GM19043 (cell line): ENCODE data around the gene ATXN7L1.

ENCODE experiments used
- ATAC-seq: cut with Tn5 transposase; IDR thresholded peaks from one replicate; pipeline ENCODE4 v1.9.1; 2021; ENCODE audit warnings: low read depth; ENCODE audit not compliant: unreplicated experiment

Gene ATXN7L1, protein sequence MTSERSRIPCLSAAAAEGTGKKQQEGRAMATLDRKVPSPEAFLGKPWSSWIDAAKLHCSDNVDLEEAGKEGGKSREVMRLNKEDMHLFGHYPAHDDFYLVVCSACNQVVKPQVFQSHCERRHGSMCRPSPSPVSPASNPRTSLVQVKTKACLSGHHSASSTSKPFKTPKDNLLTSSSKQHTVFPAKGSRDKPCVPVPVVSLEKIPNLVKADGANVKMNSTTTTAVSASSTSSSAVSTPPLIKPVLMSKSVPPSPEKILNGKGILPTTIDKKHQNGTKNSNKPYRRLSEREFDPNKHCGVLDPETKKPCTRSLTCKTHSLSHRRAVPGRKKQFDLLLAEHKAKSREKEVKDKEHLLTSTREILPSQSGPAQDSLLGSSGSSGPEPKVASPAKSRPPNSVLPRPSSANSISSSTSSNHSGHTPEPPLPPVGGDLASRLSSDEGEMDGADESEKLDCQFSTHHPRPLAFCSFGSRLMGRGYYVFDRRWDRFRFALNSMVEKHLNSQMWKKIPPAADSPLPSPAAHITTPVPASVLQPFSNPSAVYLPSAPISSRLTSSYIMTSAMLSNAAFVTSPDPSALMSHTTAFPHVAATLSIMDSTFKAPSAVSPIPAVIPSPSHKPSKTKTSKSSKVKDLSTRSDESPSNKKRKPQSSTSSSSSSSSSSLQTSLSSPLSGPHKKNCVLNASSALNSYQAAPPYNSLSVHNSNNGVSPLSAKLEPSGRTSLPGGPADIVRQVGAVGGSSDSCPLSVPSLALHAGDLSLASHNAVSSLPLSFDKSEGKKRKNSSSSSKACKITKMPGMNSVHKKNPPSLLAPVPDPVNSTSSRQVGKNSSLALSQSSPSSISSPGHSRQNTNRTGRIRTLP

DNA sequence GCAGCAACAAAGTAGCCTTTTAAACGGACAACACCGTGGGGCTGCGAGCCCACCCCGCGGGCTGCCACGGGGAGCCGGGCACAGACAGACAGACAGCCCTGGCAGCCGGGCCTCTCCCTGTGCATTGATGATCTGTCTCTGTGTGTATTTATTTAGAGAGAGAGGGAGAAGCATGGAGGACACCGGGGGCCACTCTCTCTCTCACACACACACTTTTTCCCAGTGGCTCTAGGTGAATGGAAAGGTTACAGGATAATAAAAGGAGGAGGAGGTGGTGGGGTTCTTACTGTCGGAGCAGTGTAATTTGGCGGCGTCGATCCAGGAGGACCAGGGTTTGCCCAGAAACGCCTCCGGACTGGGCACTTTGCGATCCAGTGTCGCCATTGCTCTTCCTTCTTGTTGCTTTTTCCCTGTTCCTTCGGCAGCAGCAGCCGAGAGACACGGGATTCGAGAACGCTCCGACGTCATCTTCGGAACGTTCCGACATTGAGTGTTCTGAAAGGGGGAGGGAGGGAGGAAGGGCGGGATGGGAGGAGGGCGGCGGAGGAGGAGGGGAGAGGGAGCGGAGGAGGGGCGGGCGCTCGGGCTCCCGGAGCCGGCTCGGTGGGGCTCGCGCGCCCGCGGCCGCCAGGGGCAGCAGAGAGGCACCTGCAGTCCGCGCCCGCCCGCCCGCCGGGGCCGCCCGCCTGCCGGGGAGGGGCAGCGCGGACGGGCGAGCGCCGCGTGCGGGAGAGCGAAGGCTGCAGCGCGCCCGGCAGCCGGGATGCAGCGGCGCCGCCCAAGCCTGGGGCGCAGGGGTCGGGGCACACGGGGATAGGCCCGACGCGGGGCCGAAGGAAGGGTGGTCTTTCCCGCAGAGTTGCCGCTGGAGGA lies at the start of gene ATXN7L1:
Gene ATXN7L1, minus strand, starts transcription at position 509 of the 873 bp plus-strand sequence. Its CDS starts 41 bp downstream, at position 468.
- peak; percentile 97 for ATAC-seq

DNA sequence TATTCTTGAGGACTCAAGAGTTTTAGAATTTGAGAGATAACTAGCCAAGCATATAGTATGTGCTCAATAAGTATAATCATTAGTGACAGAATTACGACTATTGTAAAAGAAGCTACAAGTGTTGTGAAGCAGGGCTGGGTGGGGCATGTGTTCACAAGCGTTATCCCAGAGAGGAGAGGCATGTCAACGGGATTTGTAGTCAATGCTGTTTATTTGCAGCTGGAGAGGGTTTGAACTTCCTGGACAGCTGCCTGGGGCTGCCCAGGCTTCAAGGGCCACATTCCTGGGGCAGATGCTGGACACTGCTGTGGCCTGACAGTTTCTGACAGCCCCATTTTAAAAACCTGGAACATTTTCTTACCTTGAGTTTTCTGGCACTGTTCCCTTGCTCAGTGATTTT lies 49.7 kb upstream of the ATXN7L1 start:
- ATAC-seq = no peak

DNA sequence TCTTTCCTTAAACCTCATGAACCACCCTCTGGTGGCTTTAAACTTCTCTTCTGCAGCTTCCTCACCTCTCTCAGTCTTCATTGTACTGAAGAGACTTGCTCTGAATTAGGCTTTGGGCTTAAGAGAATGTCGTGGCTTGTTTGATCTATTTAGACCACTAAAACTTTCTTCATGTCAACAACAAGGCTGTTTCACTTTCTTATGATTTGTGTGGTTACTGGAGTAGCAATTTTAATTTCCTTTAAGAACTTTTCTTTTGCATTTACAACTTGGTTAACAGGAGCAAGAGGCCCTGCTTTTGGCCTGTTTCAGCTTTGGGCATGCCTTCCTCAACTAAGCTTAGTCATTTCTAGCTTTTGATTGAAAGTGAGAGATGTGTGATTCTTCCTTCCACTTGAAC lies 48.5 kb upstream of the ATXN7L1 start:
- no peak for ATAC-seq

DNA sequence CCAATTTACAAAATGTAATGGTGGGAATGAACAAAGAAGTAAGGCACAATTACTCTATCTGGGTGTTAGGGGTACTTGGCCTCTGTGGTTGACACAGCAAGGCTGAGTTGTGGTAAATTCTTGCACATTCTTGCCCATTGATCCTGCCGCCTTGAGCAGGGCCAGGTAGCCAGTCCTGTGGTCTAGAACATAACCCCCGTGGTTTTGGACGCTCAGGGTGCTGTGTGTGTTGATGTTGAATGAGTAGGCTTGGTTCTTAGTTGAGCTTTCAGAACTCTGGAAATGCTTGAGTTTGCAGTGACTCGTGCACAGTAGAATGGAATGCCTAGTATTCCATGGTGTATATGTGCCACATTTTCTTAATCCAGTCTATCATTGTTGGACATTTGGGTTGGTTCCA lies 44.4 kb upstream of the ATXN7L1 start:
- no peak for ATAC-seq

DNA sequence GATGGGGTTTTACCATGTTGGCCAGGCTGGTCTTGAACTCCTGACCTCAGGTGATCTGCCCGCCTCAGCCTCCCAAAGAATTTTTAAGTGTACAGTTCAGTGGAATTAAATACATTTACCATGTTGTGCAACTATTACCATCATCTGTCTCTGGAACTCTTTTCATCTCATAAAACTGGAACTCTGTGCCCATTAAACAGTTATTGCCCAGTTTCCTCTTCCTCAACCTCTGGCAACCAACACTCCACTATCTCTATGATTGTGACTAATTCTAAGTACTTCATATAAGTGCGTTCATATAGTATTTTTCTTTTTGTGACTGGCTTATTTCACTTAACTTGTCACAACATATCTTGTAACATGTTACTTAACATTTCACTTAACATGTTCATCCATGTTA lies 41.3 kb upstream of the ATXN7L1 start:
- no peak for ATAC-seq

DNA sequence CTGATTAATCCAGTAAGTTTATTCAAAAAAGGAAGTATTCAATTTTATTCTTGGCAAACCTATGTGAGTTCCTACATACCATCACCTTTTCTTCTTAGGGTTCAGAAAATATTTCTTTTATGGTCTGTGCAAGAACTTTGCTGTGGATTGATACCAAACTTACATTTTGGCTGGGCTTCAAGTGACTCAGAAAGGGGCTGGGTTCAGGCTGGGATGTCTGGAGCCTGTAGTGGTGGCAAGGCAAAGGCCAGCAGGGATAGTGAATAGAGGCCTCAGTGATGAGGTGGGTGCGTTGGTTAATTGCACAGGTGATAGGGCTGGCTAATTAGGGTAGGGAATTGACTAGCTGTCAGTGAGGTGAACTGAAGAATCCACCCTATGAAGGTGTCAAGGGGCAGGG lies 40.2 kb upstream of the ATXN7L1 start:
- ATAC-seq = no peak

DNA sequence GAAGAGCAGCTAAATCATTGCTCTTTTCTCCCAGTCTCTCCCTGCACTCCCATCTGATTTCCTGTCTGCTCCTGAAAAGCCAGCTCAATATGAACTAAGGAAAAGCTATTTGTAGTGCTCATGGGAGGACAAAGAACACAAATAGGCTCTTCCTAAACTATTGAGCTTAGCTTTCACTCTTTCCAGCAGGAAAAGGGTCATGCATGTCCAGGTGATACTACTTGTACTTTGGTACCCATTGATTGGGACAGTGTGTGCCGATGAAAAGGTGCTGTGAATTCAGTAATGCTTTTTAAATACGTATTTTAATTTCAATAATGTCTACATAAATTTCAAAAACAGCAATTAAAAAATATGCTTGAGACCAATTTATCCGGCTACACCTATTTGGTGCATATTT lies 37.5 kb upstream of the ATXN7L1 start:
- ATAC-seq = no peak

DNA sequence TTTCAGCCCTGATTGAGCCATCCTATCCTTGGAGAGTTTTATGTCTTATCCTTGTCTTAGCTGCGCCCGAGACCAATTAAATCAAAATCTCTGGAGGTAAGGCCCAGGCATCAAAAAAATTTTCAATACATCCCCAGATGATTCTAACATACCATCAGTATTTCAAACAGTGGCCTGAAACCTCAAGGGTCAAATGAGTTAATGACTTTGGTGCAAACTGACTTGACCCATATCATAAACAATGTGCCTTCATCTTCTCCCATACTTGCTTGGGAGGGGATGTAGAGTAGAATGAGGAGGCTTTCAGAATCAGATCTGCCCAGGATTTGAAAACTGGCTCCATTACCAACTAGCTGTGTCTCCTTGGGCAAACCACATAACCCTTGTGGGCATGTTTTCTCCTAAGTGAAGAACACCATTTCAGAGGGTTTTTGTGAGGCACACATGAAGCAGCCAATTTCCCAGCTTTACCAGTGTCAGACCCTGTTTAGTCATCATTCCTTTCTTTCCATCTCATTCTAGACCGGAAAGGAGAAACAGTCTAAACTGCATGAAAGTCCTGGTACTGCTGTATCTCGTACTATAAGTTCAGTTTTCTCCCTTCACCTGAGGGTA lies 35.7 kb upstream of the ATXN7L1 start:
- no peak for ATAC-seq

DNA sequence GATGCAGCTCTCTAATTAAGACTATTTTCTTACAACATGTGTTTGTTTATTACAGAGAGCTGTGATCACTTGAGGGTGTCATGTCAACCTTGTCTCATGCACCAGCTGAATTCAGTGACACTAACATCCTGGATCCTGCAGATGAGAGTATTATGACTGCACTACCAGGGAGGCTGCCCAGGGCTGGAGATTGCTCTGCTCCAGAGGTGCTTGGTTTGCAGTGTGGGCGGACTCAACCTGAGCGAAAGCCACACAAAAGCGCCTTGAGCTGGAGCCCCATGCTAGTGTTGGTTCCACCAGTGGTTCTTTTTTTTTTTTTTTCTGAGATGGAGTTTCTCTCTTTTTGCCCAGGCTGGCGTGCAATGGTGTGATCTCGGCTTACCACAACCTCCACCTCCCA lies 33.8 kb upstream of the ATXN7L1 start:
- no peak for ATAC-seq

DNA sequence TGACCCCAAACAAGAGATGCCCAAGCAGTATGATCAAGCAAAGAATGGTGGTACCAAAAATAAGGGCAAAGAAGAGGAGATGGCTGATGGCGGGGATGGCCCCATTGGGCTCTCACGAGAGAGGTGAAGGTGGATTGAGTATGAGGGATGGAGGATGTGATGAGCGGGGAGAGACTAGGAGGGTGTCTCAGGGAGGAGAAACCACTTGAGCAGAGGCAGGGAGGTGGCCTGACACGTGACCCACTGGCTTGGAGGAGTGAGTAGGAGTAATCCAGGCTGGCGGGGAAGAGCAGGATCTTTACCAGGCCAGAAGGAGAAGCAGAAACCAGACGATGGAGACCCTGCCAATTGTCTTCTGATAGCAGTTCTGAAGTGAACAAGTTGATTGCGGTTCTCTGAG lies 33.3 kb upstream of the ATXN7L1 start:
- ATAC-seq = no peak

DNA sequence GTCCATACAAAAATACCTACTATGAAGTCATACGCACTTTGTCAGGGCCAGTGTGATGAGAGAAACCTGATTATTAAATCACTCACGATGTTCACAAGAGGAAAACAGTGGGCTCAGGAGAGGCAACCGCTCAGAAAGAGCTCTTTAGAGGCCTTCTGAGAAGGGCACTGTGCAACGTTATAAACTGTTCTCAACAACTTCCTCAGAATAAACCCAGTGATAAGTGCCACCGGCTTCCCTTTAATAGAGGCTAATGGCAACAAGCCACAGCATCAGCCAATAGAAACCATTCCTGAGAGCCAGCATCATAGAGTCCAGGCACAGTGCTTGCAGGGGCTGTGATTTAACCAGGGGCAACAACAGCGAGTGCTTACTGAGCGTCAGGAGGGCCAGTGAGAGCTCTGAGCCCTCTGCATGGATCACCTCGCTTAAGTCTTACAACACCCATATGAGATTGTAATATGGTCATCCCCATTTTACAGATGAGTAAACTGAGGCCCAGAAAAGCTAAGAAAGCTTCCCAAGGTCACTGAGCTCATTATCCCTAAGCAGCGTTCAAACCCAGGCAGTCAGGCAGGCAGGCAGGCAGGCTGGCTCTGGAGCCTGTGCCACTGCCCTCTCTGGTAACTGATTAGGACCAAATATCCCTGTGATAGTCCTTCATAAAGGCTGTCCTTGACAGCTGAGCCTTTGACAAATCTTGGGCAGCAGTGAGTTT lies 30.9 kb upstream of the ATXN7L1 start:
- no peak for ATAC-seq

DNA sequence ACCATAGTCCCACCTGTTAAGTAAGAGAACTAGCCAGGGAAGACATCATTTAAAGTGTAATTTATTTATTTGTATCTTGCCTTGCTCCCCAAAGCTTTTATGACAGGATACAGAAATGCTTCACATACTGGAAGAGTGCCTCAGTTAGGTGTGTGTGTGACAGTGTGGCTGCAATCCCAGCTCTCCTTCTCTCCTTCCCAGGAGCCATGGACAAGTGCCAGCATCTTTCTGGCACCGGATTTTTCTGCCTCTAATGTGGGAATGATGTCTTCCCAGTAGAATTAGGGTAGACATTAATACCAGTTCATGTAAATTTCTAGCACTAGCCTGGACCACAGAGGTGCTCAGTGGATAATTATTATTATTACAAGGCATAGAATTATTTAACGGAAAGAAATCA lies 30.3 kb upstream of the ATXN7L1 start:
- ATAC-seq = no peak

DNA sequence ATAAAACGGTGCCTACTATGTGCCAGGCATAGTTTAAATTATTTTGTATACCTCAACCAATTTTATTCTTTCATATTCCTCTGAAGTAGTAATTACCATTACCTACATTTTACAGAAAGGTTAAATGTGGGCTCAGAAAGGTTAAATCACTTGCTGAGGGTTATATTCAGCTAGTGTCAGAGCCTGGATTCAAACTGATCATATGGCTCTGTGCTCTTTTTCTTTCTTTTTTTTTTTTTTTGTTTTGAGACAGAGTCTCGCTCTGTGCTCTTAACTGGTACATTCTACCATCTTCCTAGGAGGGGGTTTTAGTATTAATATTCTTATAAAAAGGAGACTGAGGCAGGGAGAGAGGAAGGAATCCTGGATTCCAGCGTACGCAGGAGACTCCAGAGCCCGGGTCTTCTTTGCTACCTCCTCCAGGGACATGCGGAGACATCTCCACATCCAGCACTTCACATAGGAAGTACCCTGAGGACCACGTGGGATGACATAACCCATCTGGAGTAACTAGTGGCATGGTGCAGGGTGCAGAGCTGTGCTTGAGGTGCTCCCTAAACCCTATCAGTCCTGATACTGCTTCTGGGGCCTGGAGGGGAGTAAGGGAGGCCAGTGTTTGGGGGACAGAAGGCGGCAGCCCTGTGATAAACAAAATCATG lies 29.6 kb upstream of the ATXN7L1 start:
- no peak for ATAC-seq

DNA sequence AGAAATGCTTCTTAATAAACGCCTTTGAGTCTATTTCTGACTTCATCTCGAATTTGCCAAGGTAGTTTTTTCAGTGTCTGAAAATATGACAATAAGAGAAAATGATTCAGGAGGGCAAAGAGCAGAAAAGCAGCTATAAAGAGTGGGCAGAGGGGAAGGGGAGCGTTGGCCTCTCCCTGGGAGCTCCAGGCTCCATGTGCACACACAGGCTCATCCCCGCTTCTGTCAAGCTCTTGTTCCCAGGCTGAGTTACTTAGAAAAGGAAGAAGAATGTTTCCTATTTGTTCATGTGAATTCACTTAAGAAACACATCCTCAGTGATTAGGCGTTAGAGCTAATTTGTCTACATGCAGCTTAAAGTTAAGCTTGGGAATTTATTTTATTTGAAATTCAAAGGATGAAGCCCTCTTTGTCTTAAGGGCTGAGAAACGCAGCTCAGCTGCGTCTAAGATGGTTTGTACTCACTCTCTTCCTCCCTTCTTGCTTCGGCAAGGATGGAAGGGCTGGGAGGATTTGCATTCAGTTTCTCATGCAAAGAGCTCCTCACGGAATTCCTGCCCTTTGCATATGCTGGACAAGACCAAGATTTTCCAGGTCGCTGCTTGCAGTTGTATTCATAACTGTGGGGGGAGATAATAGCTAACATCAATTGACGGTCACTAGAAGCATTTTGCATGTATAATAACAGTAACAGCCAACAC lies 29.0 kb upstream of the ATXN7L1 start:
- ATAC-seq = no peak

DNA sequence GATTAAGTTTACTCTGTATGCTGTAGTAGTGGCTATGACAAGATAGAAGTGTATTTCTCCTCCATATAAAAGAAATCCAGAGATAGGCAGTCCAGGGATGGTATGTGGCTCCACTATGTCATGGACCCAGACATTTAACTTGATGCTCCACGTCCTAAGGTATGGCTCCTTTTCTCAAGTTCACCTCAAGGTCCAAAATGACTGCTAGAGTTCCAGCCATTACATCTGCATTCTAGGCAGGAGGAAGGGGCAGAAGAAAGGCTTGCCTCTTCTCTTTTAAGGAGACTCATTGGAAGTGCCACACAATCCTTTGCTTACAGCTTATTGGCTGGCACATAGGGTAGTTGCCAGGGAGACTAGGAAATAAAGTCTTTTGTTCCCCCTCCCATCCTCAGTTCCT lies 27.7 kb upstream of the ATXN7L1 start:
- ATAC-seq = no peak

DNA sequence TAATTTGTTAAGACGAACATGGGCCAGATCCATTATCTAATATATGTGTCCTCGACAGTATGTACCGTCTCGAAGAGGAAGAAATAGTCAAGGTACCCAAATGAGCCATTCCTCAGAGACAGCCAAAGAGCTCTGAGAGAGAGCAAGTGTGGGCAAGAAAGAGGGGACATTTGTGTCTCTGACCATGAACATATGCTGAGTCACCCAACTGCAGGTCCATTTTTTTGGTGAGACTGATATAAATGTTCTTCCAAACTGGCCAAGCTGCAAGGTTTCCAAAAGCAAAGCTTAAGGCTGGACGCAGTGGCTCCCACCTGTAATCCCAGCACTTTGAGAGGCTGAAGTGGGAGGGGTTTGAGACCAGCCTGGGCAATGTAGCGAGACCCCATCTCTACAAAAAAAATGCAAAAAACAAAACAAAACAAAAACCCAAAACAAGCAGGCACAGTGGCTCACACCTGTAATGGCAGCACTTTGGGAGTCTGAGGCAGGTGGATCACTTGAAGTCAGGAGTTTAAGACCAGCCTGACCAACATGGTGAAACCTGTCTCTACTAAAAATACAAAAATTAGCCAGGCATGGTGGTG lies 26.0 kb upstream of the ATXN7L1 start:
- ATAC-seq = no peak

DNA sequence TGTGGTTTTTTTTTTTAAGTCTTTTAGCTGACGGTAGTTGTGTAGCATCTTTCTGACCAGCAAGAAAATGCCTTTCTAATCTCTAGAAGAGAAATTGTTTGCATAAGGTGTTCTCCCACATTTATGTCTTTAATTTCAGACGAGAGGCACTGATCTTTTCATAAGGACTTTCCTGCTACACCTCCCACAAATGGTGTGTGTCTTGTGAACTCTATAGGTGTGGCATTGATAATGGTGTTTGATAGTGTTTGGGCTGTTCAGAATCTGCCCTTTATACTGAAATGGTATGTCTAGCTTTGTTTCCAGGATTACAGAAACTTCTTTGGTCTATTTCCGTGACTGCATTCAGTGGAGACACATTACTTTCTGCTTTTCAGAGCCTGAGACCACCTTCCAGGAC lies 21.6 kb upstream of the ATXN7L1 start:
- ATAC-seq = no peak

DNA sequence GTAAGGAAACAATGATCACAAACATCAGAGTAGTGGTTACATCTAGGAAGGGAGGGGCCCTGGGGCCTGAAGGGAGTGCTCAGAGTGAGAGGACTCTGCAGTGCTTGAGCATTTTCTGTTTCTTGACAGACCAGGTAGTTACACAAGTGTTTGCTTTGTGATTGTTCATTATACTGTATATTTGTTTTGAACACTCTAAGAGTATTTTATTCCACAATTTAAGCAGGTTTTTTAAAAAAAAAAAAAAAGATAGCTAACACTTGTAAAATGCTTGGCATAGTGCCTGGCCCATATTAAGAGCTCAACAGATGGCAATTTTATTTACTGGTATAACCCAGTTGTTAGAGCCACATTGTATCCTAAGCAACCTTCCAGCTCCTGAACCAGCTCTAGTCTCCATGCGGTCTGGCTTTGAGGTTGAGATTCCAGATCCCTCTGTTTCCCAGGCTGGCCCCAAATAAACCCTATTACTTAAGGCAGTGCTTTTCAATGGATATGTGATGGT lies 20.1 kb upstream of the ATXN7L1 start:
- ATAC-seq = no peak
